COR-L47 (cell line): ENCODE results near the gene PILRA.
"Not testable (repeated sequence)": the region's sequence is repeated elsewhere in the genome, so short reads cannot be mapped to it uniquely, and the experiment has no call there.

Experiments
- DNase-seq: peaks from one replicate; lab custom pipeline; 2025; lab: John Stamatoyannopoulos, UW

Gene PILRA

GRCh38 chr7:100373261-100373831 lies at the start of gene PILRA:
PILRA (plus strand) TSS chr7:100373487; CDS start chr7:100373657, 170 bp downstream.
- DNase-seq = no peak

GRCh38 chr7:100324194-100324593 lies 49.1 kb upstream of the PILRA start:
- DNase-seq = not testable (repeated sequence)

GRCh38 chr7:100325671-100326070 lies 47.6 kb upstream of the PILRA start:
- not testable (repeated sequence) for DNase-seq

GRCh38 chr7:100326914-100327313 lies 46.4 kb upstream of the PILRA start:
- DNase-seq = not testable (repeated sequence)

- peak; percentile 88 for DNase-seq
Measured at GRCh38 chr7:100335566-100336466, 37.5 kb upstream of the PILRA start.

GRCh38 chr7:100338083-100338696 lies 35.1 kb upstream of the PILRA start:
- not testable (repeated sequence) for DNase-seq

GRCh38 chr7:100341286-100341685 lies 32.0 kb upstream of the PILRA start:
- DNase-seq = not testable (repeated sequence)

GRCh38 chr7:100342765-100343164 lies 30.5 kb upstream of the PILRA start:
- DNase-seq = no peak

GRCh38 chr7:100344124-100344559 lies 29.1 kb upstream of the PILRA start:
- DNase-seq = not testable (repeated sequence)

- not testable (repeated sequence) for DNase-seq
Measured at GRCh38 chr7:100344560-100345287, 28.6 kb upstream of the PILRA start.

GRCh38 chr7:100345288-100345672 lies 28.0 kb upstream of the PILRA start:
- DNase-seq = not testable (repeated sequence)

GRCh38 chr7:100346921-100347320 lies 26.4 kb upstream of the PILRA start:
- no peak for DNase-seq

- no peak for DNase-seq
Measured at GRCh38 chr7:100348805-100349204, 24.5 kb upstream of the PILRA start.

- DNase-seq = no peak
Measured at GRCh38 chr7:100349757-100350156, 23.5 kb upstream of the PILRA start.

- no peak for DNase-seq
Measured at GRCh38 chr7:100351657-100352058, 21.6 kb upstream of the PILRA start.

- not testable (repeated sequence) for DNase-seq
Measured at GRCh38 chr7:100352230-100352781, 21.0 kb upstream of the PILRA start.

- DNase-seq = no peak
Measured at GRCh38 chr7:100352984-100353684, 20.2 kb upstream of the PILRA start.

- DNase-seq = no peak
Measured at GRCh38 chr7:100353685-100354330, 19.5 kb upstream of the PILRA start.

- no peak for DNase-seq
Measured at GRCh38 chr7:100356416-100357068, 16.7 kb upstream of the PILRA start.

- no peak for DNase-seq
Measured at GRCh38 chr7:100357131-100357561, 16.1 kb upstream of the PILRA start.
